ENCODE data around the gene TNFAIP3.

Gene TNFAIP3

GRCh38 chr6:137864812-137865508, 2.1 kb upstream of the TNFAIP3 start:
- TF ChIP-seq CTCF (IDR thresholded peaks at IDR 0.05; ENCODE audit: insufficient read depth, low read length, poor library complexity, severe bottlenecking), result no peak
- no peak for TF ChIP-seq EZH2phosphoT487 (conservative IDR thresholded peaks at IDR 0.05; ENCODE audit: low read length)
- no peaks in the 10 kb centered on the region for H3K9me2 ChIP-seq (replicated peaks; ENCODE audit: insufficient read depth, low read length)
- no peak overlapping the region for H3K9ac ChIP-seq (ENCODE audit: low read length)
- no peaks in the 10 kb centered on the region; the same call in 1 of the 2 replicates for H4K20me1 ChIP-seq (ENCODE audit: low read depth, low read length)
- no peaks in the 10 kb centered on the region for H3K9me3 ChIP-seq (ENCODE audit: insufficient read depth, low read length)
- H3K27me3 ChIP-seq (ENCODE audit: low read length), result no peaks in the 10 kb centered on the region
- no peak overlapping the region for H3K4me2 ChIP-seq (ENCODE audit: low read depth, low read length, poor library complexity, severe bottlenecking)
- H3K36me3 ChIP-seq (ENCODE audit: low read length), result no peaks in the 10 kb centered on the region
- peaks cover 23% of the 10 kb centered on the region for H3K79me2 ChIP-seq (ENCODE audit: insufficient read depth, low read length)
- H2AFZ ChIP-seq (ENCODE audit: low read depth, low read length, severe bottlenecking), result no peak overlapping the region
- no peaks in the 10 kb centered on the region for H3F3A ChIP-seq (ENCODE audit: insufficient read depth)
- no peak overlapping the region for H3K4me3 ChIP-seq (ENCODE audit: insufficient read depth, low read length, poor library complexity, severe bottlenecking)
- H3K27ac ChIP-seq (ENCODE audit: low read depth, low read length), result no peak overlapping the region

- Histone ChIP-seq H3K4me2 (ENCODE audit: low read depth, low read length, poor library complexity, severe bottlenecking) (peak overlapping the region; percentile 74), H2AFZ (ENCODE audit: low read depth, low read length, severe bottlenecking) (peak overlapping the region; percentile 80), H3K79me2 (ENCODE audit: insufficient read depth, low read length) (peaks cover 24% of the 10 kb centered on the region), H3K4me3 (ENCODE audit: insufficient read depth, low read length, poor library complexity, severe bottlenecking) (peak overlapping the region; percentile 63), H3K9ac (ENCODE audit: low read length) (peak overlapping the region; percentile 60), H4K20me1 (ENCODE audit: low read depth, low read length) (no peaks in the 10 kb centered on the region; the same call in 1 of the 2 replicates), H3K9me2 (replicated peaks; ENCODE audit: insufficient read depth, low read length) (no peaks in the 10 kb centered on the region), H3K9me3 (ENCODE audit: insufficient read depth, low read length) (no peaks in the 10 kb centered on the region), H3K27ac (ENCODE audit: low read depth, low read length) (peak overlapping the region; percentile 46), H3F3A (ENCODE audit: insufficient read depth) (no peaks in the 10 kb centered on the region), H3K36me3 (ENCODE audit: low read length) (no peaks in the 10 kb centered on the region), H3K27me3 (ENCODE audit: low read length) (no peaks in the 10 kb centered on the region)
- TF ChIP-seq EZH2phosphoT487 (conservative IDR thresholded peaks at IDR 0.05; ENCODE audit: low read length) (no peak), CTCF (IDR thresholded peaks at IDR 0.05; ENCODE audit: insufficient read depth, low read length, poor library complexity, severe bottlenecking) (no peak)
Observed at GRCh38 chr6:137866200-137866913, 702 bp upstream of the TNFAIP3 start.

- Histone ChIP-seq H3F3A (ENCODE audit: insufficient read depth) (0 out of 2 replicates have a peak, but pooled peaks cover 3% of the 10 kb centered on the region), H3K27ac (ENCODE audit: low read depth, low read length) (peak overlapping the region; percentile 65), H3K4me2 (ENCODE audit: low read depth, low read length, poor library complexity, severe bottlenecking) (peak overlapping the region; percentile 81), H3K9me2 (replicated peaks; ENCODE audit: insufficient read depth, low read length) (no peaks in the 10 kb centered on the region), H2AFZ (ENCODE audit: low read depth, low read length, severe bottlenecking) (peak overlapping the region; percentile 55), H3K79me2 (ENCODE audit: insufficient read depth, low read length) (peaks cover 24% of the 10 kb centered on the region), H3K36me3 (ENCODE audit: low read length) (peaks cover 1% of the 10 kb centered on the region; the same call in 1 of the 2 replicates), H3K9ac (ENCODE audit: low read length) (peak overlapping the region; percentile 69), H4K20me1 (ENCODE audit: low read depth, low read length) (no peaks in the 10 kb centered on the region; the same call in 1 of the 2 replicates), H3K27me3 (ENCODE audit: low read length) (no peaks in the 10 kb centered on the region), H3K9me3 (ENCODE audit: insufficient read depth, low read length) (no peaks in the 10 kb centered on the region), H3K4me3 (ENCODE audit: insufficient read depth, low read length, poor library complexity, severe bottlenecking) (peak overlapping the region; percentile 58)
- TF ChIP-seq CTCF (IDR thresholded peaks at IDR 0.05; ENCODE audit: insufficient read depth, low read length, poor library complexity, severe bottlenecking), result no peak
- TF ChIP-seq EZH2phosphoT487 (conservative IDR thresholded peaks at IDR 0.05; ENCODE audit: low read length), result no peak
Observed at GRCh38 chr6:137867685-137868509, 838 bp downstream of the TNFAIP3 start.
